CMK (cell line): ENCODE data around the gene FAM151A.

Experiments used
- DNase-seq: peaks from one replicate; pipeline ENCODE4 v3.0.0-alpha.2; 2010; ENCODE audit warnings: low read depth

The FAM151A gene

DNA sequence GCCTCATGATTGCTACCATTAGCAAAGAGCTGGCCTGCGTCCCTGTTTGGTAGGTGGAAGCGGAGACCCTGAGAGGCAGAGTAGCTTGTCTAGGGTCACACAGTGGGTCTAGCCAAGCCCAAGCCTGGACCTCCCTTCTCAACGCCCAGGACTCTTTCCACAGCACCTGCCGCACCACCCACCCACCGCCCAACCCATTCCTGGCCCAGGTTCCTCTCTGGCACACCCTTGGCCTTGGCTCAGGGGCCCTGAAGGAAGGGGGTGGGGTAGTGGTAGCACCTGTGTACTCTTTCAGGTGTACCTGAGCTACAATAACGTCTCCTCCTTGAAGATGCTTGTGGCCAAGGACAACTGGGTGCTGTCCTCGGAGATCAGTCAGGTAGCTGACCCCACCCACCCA, 19.3 kb downstream of the FAM151A start:
- DNase-seq, result no peak

DNA sequence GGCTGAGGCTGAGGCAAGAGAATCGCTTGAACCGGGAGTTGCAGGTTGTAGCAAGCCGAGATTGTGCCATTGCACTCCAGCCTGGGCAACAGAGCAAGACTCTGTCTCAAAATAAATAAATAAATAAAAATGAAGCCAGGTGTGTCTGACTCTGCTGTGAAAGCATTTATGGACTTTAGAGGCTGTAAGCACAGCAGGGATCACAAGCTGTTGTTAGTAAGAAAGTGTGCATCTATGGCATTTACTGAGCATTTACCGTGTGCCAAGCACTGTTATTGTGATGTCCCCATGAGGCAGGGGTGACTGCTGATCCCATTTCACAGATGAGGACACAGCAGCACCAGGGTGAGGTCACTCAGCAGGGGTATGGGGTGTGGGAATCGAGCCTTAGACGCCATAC, 20.1 kb downstream of the FAM151A start:
- no peak for DNase-seq

- no peak for DNase-seq
These were observed 20.8 kb downstream of the FAM151A start for GRCh38 chr1:54602554-54602953.

DNA sequence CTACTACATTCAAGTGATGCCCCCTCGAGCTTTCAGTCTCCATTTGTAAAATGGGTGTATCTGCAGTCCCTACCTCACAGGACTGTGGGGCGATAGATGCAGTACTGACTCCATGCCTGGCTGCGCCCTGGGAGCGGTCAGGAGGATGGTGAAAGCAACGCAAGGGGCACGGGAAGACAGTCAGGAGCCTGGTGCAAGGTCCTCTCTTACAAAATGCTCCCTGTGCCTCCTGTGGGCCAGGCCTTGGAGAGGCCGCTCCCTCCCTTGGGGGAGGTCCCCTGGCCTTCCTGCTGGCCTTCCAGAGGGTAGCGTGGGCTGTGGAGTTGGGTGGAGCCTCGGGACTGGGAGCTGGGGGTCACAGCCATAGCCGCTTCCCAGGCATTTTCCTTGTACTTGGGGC, 21.6 kb downstream of the FAM151A start:
- no peak for DNase-seq

GRCh38 chr1:54600947-54601721, 22.2 kb downstream of the FAM151A start:
- DNase-seq, result no peak

GRCh38 chr1:54599211-54599823, 24.0 kb downstream of the FAM151A start:
- DNase-seq, result no peak

GRCh38 chr1:54597455-54598030, 25.8 kb downstream of the FAM151A start:
- no peak for DNase-seq

- DNase-seq, result no peak
These were observed 26.6 kb downstream of the FAM151A start for GRCh38 chr1:54596756-54597155.

DNA sequence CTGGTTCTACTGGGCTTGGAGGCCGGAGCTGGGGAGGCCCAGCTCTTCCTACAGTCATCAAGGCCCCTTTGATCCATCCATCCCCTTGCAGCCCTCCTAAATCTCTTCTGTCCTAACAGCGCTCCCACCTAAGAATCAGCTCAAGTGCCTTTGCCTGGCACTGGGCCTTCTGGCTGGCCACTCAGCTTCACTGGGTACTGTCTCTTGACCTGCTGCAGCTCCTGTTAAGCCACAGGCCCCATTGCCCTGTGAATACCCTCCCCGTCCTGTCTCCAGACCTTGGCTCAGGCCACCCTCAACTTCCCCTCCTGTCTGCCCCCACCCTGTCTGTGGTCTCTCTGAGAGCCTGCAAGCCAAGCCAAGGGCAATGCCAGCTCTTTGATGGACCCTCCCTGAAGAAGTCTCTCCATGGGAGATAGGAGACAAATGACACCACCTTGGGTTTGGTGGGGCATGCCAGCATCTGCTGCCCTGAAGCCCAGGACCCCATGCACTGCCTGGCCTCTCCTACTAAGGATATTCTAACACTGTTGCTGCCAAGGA, 27.3 kb downstream of the FAM151A start:
- DNase-seq, result no peak

- no peak for DNase-seq
These were observed 28.9 kb downstream of the FAM151A start for GRCh38 chr1:54594463-54594862.

DNA sequence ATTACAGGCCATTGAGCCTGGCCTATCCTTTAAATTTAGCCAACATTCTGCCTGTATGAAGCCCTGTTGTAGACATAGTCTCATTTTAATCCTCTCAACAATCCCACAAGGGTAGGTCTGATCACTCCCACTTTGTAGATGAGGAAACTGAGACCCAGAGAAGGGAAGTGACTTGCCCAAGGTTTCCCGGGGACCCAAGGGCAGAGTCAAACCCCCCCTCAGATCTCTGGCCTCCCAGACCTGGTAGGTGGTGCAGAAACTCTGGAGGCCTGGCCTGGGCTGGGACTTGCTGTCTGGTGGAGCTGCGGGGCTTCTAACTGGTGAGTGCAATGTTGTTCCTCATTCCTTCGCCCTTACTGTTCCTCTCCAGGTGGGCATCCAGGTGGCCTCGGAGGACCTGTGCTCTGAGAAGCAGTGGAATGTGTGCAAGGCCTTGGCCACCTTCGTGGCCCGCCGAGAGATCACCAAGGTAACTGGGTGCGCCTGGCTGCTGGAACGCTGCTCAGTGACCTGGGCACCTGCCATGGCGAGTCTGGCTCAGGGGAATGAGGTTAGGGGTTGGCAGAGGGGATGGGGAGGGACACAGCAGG, 29.7 kb downstream of the FAM151A start:
- no peak for DNase-seq

DNA sequence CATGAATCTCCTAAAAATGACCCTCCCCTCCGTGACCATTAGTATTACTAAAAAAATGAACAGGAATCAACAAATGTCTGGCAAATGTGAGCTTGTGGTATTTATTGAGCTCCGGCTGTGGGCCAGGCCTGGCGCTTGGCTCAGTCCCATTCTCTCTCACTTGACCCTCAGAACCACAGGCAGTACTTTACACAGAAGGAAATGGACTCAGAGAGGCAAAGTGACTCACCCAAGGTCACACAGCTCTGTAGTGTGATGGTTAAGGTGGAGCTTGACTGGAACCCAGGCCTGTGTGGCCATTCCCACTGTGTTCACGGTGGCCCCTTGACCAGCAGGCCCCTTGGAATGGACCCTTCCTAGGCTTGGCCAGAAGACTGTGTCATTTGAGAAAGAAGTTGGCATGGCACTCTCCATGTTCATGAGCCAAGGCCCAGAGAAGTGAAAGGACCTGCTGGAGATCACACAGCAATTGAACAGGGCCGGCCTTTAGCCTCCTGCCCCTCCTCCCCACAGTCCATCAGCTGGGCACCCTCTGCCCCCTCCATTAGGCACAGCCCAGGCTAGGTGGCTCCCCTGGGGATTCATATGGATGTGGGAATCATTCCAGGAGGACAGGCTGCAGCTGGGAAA, 32.1 kb downstream of the FAM151A start:
- no peak for DNase-seq

GRCh38 chr1:54588377-54588776, 34.9 kb downstream of the FAM151A start:
- DNase-seq, result no peak

GRCh38 chr1:54585181-54586066, 37.9 kb downstream of the FAM151A start:
- DNase-seq, result no peak

- no peak for DNase-seq
These were observed 38.8 kb downstream of the FAM151A start for GRCh38 chr1:54584575-54584974.

GRCh38 chr1:54583871-54584270, 39.5 kb downstream of the FAM151A start:
- no peak for DNase-seq

DNA sequence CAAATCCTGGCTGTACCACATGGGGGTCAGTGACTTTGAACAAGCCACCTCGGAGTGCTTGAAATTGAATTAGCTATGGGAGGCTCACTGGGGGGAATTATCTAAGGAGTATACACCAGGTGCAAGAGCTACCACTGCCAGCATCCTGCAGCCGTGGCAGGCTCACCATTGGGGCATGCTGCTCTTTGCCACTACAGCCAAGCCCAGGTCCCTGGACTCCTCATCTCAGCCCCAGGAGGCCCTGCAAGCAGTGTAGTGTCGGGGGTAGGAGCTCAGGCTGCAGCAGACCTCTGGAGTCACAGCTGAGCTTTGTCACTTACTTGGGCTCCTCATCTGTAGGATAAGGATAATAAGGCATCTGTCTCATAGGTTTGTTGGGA, 40.0 kb downstream of the FAM151A start:
- no peak for DNase-seq

DNA sequence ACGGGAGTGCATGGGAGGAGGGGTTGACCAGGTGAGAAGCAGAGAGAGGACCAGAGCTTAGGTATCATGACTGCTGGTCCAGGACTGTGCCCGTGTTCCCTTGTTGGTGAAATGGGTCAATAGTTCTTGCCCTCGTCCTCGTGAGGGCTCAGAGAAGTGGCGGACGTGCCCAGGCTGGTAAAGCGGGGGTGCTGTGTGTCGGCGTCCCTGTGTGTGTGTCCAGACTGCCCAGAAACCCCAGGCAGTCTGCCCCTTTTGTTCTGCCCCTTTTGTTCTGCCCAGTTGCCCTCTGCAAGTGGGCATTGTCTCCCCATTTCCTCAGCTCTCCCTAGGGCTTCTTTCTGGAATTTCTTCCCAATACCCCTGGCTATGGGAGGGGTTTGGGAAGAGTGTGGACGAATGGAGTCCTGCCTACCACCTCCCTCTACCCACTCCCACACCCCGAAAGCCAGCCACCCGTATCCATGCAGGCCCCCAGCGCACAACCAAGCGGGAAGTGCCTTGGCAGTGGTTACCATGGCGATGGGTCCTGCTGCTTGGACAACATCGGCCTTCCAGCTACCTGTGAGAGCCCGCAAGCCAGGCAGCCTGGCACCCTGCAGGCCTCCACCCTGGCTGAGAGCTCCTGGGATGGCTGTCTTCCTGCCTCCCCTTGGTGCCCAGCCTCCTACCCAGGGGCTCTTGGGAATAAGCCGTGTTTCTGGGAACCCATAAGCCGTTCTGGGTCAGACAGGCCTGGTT, 40.6 kb downstream of the FAM151A start:
- DNase-seq, result no peak

- no peak for DNase-seq
These were observed 41.7 kb downstream of the FAM151A start for GRCh38 chr1:54581621-54582035.

DNA sequence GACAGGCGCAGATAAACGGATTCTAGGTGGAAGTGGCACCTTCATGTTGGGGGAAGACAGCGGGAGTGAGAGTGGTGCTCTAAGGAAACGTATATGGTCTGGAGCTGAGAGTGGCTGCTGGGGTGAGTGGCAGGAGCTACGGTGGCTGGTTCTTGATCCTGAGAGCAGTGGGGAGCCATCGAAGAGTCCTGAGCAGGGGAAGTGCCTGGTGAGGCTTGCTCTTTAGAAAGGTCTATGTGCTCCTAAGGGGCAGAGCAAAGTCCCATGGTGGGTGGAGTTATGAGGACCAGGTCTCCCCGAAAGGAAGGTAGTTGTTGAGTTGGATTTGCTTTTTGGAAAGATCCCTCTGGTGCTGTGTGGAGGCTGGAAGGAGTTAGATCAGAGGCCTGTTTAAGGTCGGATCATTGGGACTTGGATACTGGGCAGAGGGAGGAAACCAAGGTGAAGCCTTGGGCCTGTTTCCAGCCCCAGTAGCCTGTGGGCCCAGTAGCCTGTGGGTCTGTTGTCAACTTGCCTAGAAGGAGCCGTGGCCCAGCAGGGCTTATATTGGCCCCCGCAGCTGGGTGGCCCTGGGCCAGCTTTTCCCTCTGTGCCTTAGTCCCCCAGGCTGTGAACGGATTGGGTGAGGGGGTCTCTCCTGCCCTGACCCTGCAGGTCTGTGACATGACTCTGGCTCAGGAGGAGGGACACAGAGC, 42.3 kb downstream of the FAM151A start:
- no peak for DNase-seq
